ENCODE results near the gene CNN2. TPM values are rescaled to one million over a fixed set of nuclear protein-coding genes. Genes with fewer than 3 reads are reported as not detected.

Gene CNN2
- total and polyA plus RNA-seq, 2 of the 13 experiments (the other 11 are each of a cell fraction or from before 2014, with no cell fraction given): 63.6 to 70.0 TPM

- TF ChIP-seq HNF1B (CRISPR knock-in tag; IDR thresholded peaks at IDR 0.05) (no peak), NR2F2 (IDR thresholded peaks at IDR 0.05; ENCODE audit: borderline replicate concordance, low read depth) (no peak), PBX2 (CRISPR knock-in tag; IDR thresholded peaks at IDR 0.05) (no peak), RXRA (CRISPR knock-in tag; IDR thresholded peaks at IDR 0.05) (peak; percentile 31; the same call in 1 of the 2 replicates), ZC3H4 (CRISPR knock-in tag; IDR thresholded peaks at IDR 0.05; ENCODE audit: borderline replicate concordance) (no peak), ATF6 (CRISPR knock-in tag; conservative IDR thresholded peaks at IDR 0.05) (no peak), ZNF883 (CRISPR knock-in tag; IDR thresholded peaks at IDR 0.05; ENCODE audit: not compliant biosample characterization) (no peak), ZNF343 (CRISPR knock-in tag; IDR thresholded peaks at IDR 0.05) (no peak), AFF4 (CRISPR knock-in tag; IDR thresholded peaks at IDR 0.05) (no peak), ZNF138 (CRISPR knock-in tag; IDR thresholded peaks at IDR 0.05; ENCODE audit: low read depth) (no peak), ZNF17 (CRISPR knock-in tag; IDR thresholded peaks at IDR 0.05) (no peak)
- TF ChIP-seq, protein P1, sequence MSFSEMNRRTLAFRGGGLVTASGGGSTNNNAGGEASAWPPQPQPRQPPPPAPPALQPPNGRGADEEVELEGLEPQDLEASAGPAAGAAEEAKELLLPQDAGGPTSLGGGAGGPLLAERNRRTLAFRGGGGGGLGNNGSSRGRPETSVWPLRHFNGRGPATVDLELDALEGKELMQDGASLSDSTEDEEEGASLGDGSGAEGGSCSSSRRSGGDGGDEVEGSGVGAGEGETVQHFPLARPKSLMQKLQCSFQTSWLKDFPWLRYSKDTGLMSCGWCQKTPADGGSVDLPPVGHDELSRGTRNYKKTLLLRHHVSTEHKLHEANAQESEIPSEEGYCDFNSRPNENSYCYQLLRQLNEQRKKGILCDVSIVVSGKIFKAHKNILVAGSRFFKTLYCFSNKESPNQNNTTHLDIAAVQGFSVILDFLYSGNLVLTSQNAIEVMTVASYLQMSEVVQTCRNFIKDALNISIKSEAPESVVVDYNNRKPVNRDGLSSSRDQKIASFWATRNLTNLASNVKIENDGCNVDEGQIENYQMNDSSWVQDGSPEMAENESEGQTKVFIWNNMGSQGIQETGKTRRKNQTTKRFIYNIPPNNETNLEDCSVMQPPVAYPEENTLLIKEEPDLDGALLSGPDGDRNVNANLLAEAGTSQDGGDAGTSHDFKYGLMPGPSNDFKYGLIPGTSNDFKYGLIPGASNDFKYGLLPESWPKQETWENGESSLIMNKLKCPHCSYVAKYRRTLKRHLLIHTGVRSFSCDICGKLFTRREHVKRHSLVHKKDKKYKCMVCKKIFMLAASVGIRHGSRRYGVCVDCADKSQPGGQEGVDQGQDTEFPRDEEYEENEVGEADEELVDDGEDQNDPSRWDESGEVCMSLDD (CRISPR knock-in tag; IDR thresholded peaks at IDR 0.05; ENCODE audit: borderline replicate concordance): no peak
- TF ChIP-seq, protein P2, sequence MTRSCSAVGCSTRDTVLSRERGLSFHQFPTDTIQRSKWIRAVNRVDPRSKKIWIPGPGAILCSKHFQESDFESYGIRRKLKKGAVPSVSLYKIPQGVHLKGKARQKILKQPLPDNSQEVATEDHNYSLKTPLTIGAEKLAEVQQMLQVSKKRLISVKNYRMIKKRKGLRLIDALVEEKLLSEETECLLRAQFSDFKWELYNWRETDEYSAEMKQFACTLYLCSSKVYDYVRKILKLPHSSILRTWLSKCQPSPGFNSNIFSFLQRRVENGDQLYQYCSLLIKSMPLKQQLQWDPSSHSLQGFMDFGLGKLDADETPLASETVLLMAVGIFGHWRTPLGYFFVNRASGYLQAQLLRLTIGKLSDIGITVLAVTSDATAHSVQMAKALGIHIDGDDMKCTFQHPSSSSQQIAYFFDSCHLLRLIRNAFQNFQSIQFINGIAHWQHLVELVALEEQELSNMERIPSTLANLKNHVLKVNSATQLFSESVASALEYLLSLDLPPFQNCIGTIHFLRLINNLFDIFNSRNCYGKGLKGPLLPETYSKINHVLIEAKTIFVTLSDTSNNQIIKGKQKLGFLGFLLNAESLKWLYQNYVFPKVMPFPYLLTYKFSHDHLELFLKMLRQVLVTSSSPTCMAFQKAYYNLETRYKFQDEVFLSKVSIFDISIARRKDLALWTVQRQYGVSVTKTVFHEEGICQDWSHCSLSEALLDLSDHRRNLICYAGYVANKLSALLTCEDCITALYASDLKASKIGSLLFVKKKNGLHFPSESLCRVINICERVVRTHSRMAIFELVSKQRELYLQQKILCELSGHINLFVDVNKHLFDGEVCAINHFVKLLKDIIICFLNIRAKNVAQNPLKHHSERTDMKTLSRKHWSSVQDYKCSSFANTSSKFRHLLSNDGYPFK (CRISPR knock-in tag; IDR thresholded peaks at IDR 0.05; ENCODE audit: borderline replicate concordance): no peak
Measured at GRCh38 chr19:996051-996838, 30.2 kb upstream of the CNN2 start (continued).

All from HepG2 (cell line).